Panc1 (cell line): ENCODE results near the gene NSMCE3. TPM values are rescaled to one million over a fixed set of nuclear protein-coding genes. Genes with fewer than 3 reads are reported as not detected.

ENCODE experiments used
- ATAC-seq: fragments of 200-7000 bp; cut with Tn5 transposase; 2 replicates; pipeline ENCODE4 v1.9.1; 2020; ENCODE audit warnings: mild to moderate bottlenecking, moderate library complexity
- BruUV-seq: library from RNA; stranded (reverse); fragments of 400-500 nt; replicated peaks from 2 replicates; lab custom pipeline; 2021; lab: Mats Ljungman, UMichigan
- CTCF ChIA-PET: fragments of 300-600 bp; sonication (Branson Sonifier 250); formaldehyde crosslinking; loops from one replicate; lab custom pipeline; 2022; ENCODE audit warnings: antibody characterized with exemption; lab: Charles Lee
- POLR2A ChIA-PET: fragments of 300-600 bp; sonication (Branson Sonifier 250); formaldehyde crosslinking; loops from one replicate; lab custom pipeline; 2022; ENCODE audit warnings: antibody characterized with exemption; lab: Charles Lee
- DNase-seq: peaks from one replicate; pipeline ENCODE4 v3.0.0-alpha.2; 2010; ENCODE audit warnings: low read depth, low spot score
- H3K27ac ChIP-seq: 2 replicates; pipeline ENCODE4 v1.5.1; 2011; ENCODE audit warnings: mild to moderate bottlenecking, low read length, inconsistent platforms
- H3K27me3 ChIP-seq: fragments of 200-500 bp; sonication (Bioruptor generic); 2 replicates; pipeline ENCODE4 v1.6.0; 2014; ENCODE audit warnings: low read length, inconsistent platforms; ENCODE audit not compliant: control insufficient read depth, insufficient read depth
- H3K36me3 ChIP-seq: fragments of 200-500 bp; sonication (Bioruptor generic); 2 replicates; pipeline ENCODE4 v1.5.1; 2014; ENCODE audit warnings: inconsistent platforms, mild to moderate bottlenecking, low read length, moderate library complexity; ENCODE audit not compliant: control insufficient read depth, insufficient read depth
- H3K4me1 ChIP-seq: 2 replicates; pipeline ENCODE4 v1.5.1; 2011; ENCODE audit warnings: inconsistent platforms, mild to moderate bottlenecking, low read length, moderate library complexity; ENCODE audit not compliant: control insufficient read depth, insufficient read depth
- H3K4me3 ChIP-seq, 2 experiments: 2 replicates each; pipeline ENCODE4 v1.5.1; 2011 to 2012; ENCODE audit warnings: low read depth in 2 of 2, low read length in 2 of 2, mild to moderate bottlenecking in 2 of 2, inconsistent platforms in 1 of 2, moderate library complexity in 1 of 2
- H3K9me3 ChIP-seq: fragments of 200-500 bp; sonication (Bioruptor generic); 2 replicates; pipeline ENCODE4 v1.5.1; 2014; ENCODE audit warnings: low read depth, mild to moderate bottlenecking, inconsistent platforms, low read length, moderate library complexity; ENCODE audit not compliant: control insufficient read depth, insufficient read depth
- POLR2AphosphoS5 ChIP-seq: IDR thresholded peaks from 2 replicates; pipeline ENCODE4 v1.6.1; 2012; ENCODE audit warnings: mild to moderate bottlenecking, low read depth, low read length, moderate library complexity
- SIN3A ChIP-seq: IDR thresholded peaks from 2 replicates; pipeline ENCODE4 v1.6.1; 2012; ENCODE audit warnings: low read depth, mild to moderate bottlenecking, low read length, moderate library complexity, borderline replicate concordance; ENCODE audit not compliant: insufficient read depth
- TCF7L2 ChIP-seq: IDR thresholded peaks from 2 replicates; pipeline ENCODE4 v1.6.1; 2011; ENCODE audit warnings: mild to moderate bottlenecking, low read depth, low read length, inconsistent platforms
- in situ Hi-C: cut with HindIII; loops from 2 replicates; pipeline ENCODE4 v1.10.0; 2016; ENCODE audit warnings: low sequenced_read_pairs, low pct_unique_long_range_greater_than_20kb
- intact Hi-C: fragments of 100-400 bp; cut with micrococcal nuclease; formaldehyde crosslinking; loops from one replicate; pipeline ENCODE4 v1.10.0; 2022; ENCODE audit not compliant: unreplicated experiment
- total RNA-seq: library from RNA; stranded (reverse); gene quantifications from one replicate; pipeline ENCODE4 v1.2.1, GENCODE V29; 2021; ENCODE audit not compliant: unreplicated experiment
- TF ChIP-seq, protein P1 (sequence below), 2 experiments: IDR thresholded peaks; 2 replicates each; pipeline ENCODE4 v1.6.1; 2011 to 2012; ENCODE audit warnings: low read depth in 2 of 2, control low read depth in 1 of 2, low read length in 1 of 2, mild to moderate bottlenecking in 1 of 2, moderate library complexity in 1 of 2; ENCODE audit not compliant: insufficient read depth in 1 of 2
- TF ChIP-seq, protein P2 (sequence below): fragments of 450-650 bp; IDR thresholded peaks from 2 replicates; pipeline ENCODE4 v1.5.1; 2017; ENCODE audit warnings: mild to moderate bottlenecking

NSMCE3 gene
- total RNA-seq, 1 experiment from 2014 or later: 5.5 TPM

DNA sequence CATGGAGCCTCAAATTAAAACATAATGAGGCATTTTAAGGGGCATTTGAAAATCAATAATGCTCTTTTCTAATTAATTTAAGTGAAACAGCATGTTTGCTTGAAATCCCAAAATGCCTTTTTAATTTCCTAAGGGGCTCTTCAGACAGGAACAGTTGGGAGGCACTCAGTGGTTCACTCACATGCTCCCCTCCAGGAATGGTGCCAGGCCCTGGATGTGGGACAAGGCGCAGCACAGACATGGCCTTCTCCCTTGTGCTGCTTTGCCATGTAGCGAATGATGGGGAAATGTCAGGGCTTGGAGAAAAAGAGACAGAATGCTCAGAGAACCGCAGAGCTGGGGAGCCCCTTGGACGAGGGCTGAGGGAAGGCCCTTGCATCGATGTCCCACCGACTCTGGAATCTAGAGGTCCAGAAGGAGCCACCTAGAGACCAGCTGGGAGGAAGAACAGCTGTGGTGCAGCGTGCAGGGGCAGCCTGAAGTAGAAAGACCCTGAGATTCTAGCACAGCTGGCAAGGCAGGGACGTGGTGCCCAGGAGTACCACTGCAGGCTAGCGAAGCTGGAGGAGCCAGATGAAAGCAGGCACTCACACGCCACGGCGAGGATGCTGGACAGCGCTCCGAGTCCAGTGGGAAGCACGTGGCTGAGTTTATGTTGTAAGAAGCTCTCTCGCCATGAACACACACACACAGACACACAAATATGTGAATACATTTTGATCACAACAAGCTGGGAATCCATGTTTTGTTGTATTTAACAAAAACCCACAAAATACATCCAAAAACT lies 27.0 kb downstream of the NSMCE3 start:
- no TSS peak for BruUV-seq
- Histone ChIP-seq H3K4me1 (no peaks in the 10 kb centered on the region), H3K36me3 (no peaks in the 10 kb centered on the region), H3K4me3 (no peak overlapping the region), H3K27me3 (no peaks in the 10 kb centered on the region), H3K9me3 (no peaks in the 10 kb centered on the region), H3K27ac (no peak overlapping the region)
- CTCF ChIA-PET: no interaction called here
- in situ Hi-C loops (no loop called here), intact Hi-C loops (no loop called here)
- no peak for ATAC-seq
- no peak for DNase-seq
- TF ChIP-seq, protein P1, sequence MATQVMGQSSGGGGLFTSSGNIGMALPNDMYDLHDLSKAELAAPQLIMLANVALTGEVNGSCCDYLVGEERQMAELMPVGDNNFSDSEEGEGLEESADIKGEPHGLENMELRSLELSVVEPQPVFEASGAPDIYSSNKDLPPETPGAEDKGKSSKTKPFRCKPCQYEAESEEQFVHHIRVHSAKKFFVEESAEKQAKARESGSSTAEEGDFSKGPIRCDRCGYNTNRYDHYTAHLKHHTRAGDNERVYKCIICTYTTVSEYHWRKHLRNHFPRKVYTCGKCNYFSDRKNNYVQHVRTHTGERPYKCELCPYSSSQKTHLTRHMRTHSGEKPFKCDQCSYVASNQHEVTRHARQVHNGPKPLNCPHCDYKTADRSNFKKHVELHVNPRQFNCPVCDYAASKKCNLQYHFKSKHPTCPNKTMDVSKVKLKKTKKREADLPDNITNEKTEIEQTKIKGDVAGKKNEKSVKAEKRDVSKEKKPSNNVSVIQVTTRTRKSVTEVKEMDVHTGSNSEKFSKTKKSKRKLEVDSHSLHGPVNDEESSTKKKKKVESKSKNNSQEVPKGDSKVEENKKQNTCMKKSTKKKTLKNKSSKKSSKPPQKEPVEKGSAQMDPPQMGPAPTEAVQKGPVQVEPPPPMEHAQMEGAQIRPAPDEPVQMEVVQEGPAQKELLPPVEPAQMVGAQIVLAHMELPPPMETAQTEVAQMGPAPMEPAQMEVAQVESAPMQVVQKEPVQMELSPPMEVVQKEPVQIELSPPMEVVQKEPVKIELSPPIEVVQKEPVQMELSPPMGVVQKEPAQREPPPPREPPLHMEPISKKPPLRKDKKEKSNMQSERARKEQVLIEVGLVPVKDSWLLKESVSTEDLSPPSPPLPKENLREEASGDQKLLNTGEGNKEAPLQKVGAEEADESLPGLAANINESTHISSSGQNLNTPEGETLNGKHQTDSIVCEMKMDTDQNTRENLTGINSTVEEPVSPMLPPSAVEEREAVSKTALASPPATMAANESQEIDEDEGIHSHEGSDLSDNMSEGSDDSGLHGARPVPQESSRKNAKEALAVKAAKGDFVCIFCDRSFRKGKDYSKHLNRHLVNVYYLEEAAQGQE (IDR thresholded peaks at IDR 0.05; ENCODE audit: insufficient read depth in 1 of 2, low read depth in 2 of 2, low read length in 1 of 2): peak in 1 of 2 experiments; percentile 78; a peak in 2 of 4 replicates
- TF ChIP-seq SIN3A (no peak), POLR2AphosphoS5 (no peak)
- POLR2A ChIA-PET: no interaction called here

DNA sequence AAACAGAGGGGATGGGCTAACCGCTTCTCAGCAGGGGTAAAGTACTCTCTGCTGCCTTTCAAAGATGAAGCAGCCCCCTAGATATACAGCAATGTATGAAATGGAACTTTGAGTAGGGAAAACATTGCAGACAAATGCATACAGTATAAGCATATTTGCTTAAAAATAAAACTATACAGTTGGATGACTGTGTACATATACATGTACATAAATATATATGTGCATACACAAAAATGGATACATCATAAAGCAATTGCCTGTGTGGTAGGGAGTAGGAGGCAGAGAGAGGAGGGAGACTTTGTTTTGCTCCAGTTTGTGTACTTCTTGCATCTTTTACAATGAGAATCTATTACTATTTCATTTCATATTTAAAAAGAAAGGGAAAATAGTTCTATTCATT lies 28.4 kb downstream of the NSMCE3 start:
- ATAC-seq (no peak), DNase-seq (no peak)
- ChIA-PET POLR2A (no interaction called here), CTCF (no interaction called here)
- intact Hi-C loops: no loop called here
- no peaks in the 10 kb centered on the region for H3K9me3 ChIP-seq
- BruUV-seq: no TSS peak
- H3K27ac ChIP-seq: no peak overlapping the region
- no peaks in the 10 kb centered on the region for H3K4me1 ChIP-seq
- in situ Hi-C loops: no loop called here
- no peaks in the 10 kb centered on the region for H3K36me3 ChIP-seq
- TF ChIP-seq, protein P2, sequence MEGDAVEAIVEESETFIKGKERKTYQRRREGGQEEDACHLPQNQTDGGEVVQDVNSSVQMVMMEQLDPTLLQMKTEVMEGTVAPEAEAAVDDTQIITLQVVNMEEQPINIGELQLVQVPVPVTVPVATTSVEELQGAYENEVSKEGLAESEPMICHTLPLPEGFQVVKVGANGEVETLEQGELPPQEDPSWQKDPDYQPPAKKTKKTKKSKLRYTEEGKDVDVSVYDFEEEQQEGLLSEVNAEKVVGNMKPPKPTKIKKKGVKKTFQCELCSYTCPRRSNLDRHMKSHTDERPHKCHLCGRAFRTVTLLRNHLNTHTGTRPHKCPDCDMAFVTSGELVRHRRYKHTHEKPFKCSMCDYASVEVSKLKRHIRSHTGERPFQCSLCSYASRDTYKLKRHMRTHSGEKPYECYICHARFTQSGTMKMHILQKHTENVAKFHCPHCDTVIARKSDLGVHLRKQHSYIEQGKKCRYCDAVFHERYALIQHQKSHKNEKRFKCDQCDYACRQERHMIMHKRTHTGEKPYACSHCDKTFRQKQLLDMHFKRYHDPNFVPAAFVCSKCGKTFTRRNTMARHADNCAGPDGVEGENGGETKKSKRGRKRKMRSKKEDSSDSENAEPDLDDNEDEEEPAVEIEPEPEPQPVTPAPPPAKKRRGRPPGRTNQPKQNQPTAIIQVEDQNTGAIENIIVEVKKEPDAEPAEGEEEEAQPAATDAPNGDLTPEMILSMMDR: no peak
- TF ChIP-seq TCF7L2 (no peak), SIN3A (no peak), POLR2AphosphoS5 (no peak)
- TF ChIP-seq, protein P1 (IDR thresholded peaks at IDR 0.05; ENCODE audit: insufficient read depth in 1 of 2, low read depth in 2 of 2, low read length in 1 of 2): no peak
- H3K27me3 ChIP-seq: no peaks in the 10 kb centered on the region
- no peak overlapping the region for H3K4me3 ChIP-seq
